Uterus (tissue), 2 donors: ENCODE data around the gene SPACA5B.
"Not testable (repeated sequence)": the region's sequence is repeated elsewhere in the genome, so short reads cannot be mapped to it uniquely, and the experiment has no call there.

ENCODE experiments used
- CTCF ChIP-seq, 4 experiments: fragments of 200-600 bp in 2 of 4; fragments of 450-650 bp in 2 of 4; sonication (generic) in 2 of 4; IDR thresholded peaks; one replicate each; pipeline ENCODE4 v1.5.1; 2016 to 2019; ENCODE audit warnings: antibody characterized with exemption in 4 of 4, mild to moderate bottlenecking in 2 of 4, moderate library complexity in 1 of 4
- POLR2A ChIP-seq, 2 donors: fragments of 450-650 bp; IDR thresholded peaks; one replicate each; pipeline ENCODE4 v1.6.1; 2016; ENCODE audit warnings: antibody characterized with exemption in 2 of 2, mild to moderate bottlenecking in 1 of 2, moderate library complexity in 1 of 2

DNA sequence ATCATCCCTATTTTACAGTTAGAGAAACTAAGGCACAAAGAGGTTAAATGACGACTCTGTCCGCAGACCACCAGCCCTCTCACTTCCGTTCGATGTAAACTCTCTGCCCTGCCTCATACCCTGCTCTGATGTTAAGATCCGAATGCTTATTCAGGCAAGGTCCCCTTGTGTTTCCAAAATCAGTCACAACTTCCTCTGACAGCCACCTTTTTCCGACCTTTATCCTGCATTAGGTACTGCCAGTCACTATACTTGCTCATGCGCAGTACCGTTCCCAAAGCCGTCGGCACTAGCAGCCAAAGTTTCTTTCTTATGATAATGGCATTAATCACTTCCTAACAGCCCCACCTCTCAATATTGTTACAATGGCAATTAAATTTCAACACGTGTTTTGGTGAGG is 12.3 kb downstream of the SPACA5B start:
- not testable (repeated sequence) for TF ChIP-seq CTCF, POLR2A (IDR thresholded peaks at IDR 0.05)
